Neuronal stem cell (in vitro differentiated cells): ENCODE data around the gene ARHGAP42.
A peak's percentile ranks its signal among the peaks of the same experiment; 100 is the strongest.

Experiments
- DNase-seq: peaks from one replicate; pipeline ENCODE4 v3.0.0-alpha.2; 2013; ENCODE audit warnings: low spot score
- H2AFZ ChIP-seq: one replicate; pipeline ENCODE4 v1.6.1; 2013; ENCODE audit warnings: mild to moderate bottlenecking, low read length, inconsistent platforms
- H2AK5ac ChIP-seq: 2 replicates; pipeline ENCODE4 v1.6.1; 2013; ENCODE audit warnings: low read depth, mild to moderate bottlenecking, inconsistent platforms, low read length, moderate library complexity, mixed read lengths
- H2BK120ac ChIP-seq: 2 replicates; pipeline ENCODE4 v1.6.1; 2013; ENCODE audit warnings: low read depth, mild to moderate bottlenecking, inconsistent platforms, low read length, moderate library complexity, mixed read lengths
- H2BK12ac ChIP-seq: one replicate; pipeline ENCODE4 v1.6.1; 2013; ENCODE audit warnings: low read length, inconsistent platforms
- H2BK15ac ChIP-seq: 2 replicates; pipeline ENCODE4 v1.6.1; 2013; ENCODE audit warnings: mild to moderate bottlenecking, low read length, inconsistent platforms, mixed read lengths
- H2BK5ac ChIP-seq: one replicate; pipeline ENCODE4 v1.6.1; 2013; ENCODE audit warnings: inconsistent platforms, mild to moderate bottlenecking, low read length, moderate library complexity
- H3K14ac ChIP-seq: one replicate; pipeline ENCODE4 v1.6.1; 2013; ENCODE audit warnings: low read length, inconsistent platforms
- H3K18ac ChIP-seq: 2 replicates; pipeline ENCODE4 v1.6.1; 2013; ENCODE audit warnings: low read length, inconsistent platforms
- H3K23ac ChIP-seq: 2 replicates; pipeline ENCODE4 v1.6.1; 2013; ENCODE audit warnings: low read depth, mild to moderate bottlenecking, mixed read lengths, low read length, inconsistent platforms; ENCODE audit not compliant: poor library complexity
- H3K27ac ChIP-seq: replicated peaks from 3 replicates; pipeline ENCODE4 v1.5.1; 2013; ENCODE audit warnings: low read length, inconsistent platforms
- H3K27me3 ChIP-seq, 3 experiments: 2 replicates each; pipeline ENCODE4 v1.6.1; 2013; ENCODE audit warnings: low read length in 3 of 3, mild to moderate bottlenecking in 2 of 3, inconsistent platforms in 1 of 3, low read depth in 1 of 3, mixed read lengths in 1 of 3, moderate library complexity in 1 of 3; ENCODE audit not compliant: control insufficient read depth in 3 of 3, insufficient read depth in 3 of 3
- H3K36me3 ChIP-seq, 2 donors: replicated peaks in 1 of 2; 2 replicates each; pipeline ENCODE4 v1.6.1; 2013; ENCODE audit warnings: low read length in 2 of 2; ENCODE audit not compliant: control insufficient read depth in 2 of 2, insufficient read depth in 2 of 2
- H3K4ac ChIP-seq: 2 replicates; pipeline ENCODE4 v1.6.1; 2013; ENCODE audit warnings: inconsistent platforms, mild to moderate bottlenecking, low read length, moderate library complexity
- H3K4me1 ChIP-seq, 2 donors: 1 replicate in 1 of 2; 2 replicates in 1 of 2; pipeline ENCODE4 v1.6.1; 2013; ENCODE audit warnings: low read length in 2 of 2, low read depth in 1 of 2; ENCODE audit not compliant: control insufficient read depth in 2 of 2, insufficient read depth in 1 of 2
- H3K4me2 ChIP-seq: one replicate; pipeline ENCODE4 v1.6.1; 2013; ENCODE audit warnings: mild to moderate bottlenecking, low read length, inconsistent platforms; ENCODE audit not compliant: insufficient read depth, poor library complexity, severe bottlenecking
- H3K4me3 ChIP-seq, 2 donors: 2 replicates each; pipeline ENCODE4 v1.5.1; 2013; ENCODE audit warnings: low read length in 2 of 2, mild to moderate bottlenecking in 2 of 2, inconsistent platforms in 1 of 2, moderate library complexity in 1 of 2
- H3K79me1 ChIP-seq: one replicate; pipeline ENCODE4 v1.6.1; 2013; ENCODE audit warnings: low read depth, mild to moderate bottlenecking, inconsistent platforms, low read length, moderate library complexity
- H3K9ac ChIP-seq: one replicate; pipeline ENCODE4 v1.6.1; 2013; ENCODE audit warnings: mild to moderate bottlenecking, low read depth, low read length, inconsistent platforms; ENCODE audit not compliant: poor library complexity
- H3K9me3 ChIP-seq, 2 donors: replicated peaks in 1 of 2; 2 replicates each; pipeline versions ENCODE3 to v1.6.1; 2013; ENCODE audit warnings: low read length in 2 of 2, mild to moderate bottlenecking in 2 of 2, inconsistent platforms in 1 of 2, low read depth in 1 of 2, mixed read lengths in 1 of 2, moderate library complexity in 1 of 2; ENCODE audit not compliant: control insufficient read depth in 2 of 2, insufficient read depth in 1 of 2
- H4K8ac ChIP-seq: one replicate; pipeline ENCODE4 v1.6.1; 2013; ENCODE audit warnings: low read depth, mild to moderate bottlenecking, inconsistent platforms, low read length, moderate library complexity
- H4K91ac ChIP-seq: one replicate; pipeline ENCODE4 v1.6.1; 2013; ENCODE audit warnings: low read length, low read depth, mild to moderate bottlenecking, inconsistent platforms; ENCODE audit not compliant: poor library complexity
- WGBS, 2 donors: extraction: QIAGEN DNeasy Blood & Tissue Kit; methylation state at CpG; one replicate each; pipeline ENCODE4 v1.1.7; 2013; ENCODE audit warnings: missing lambda C conversion rate in 2 of 2, mixed read lengths in 1 of 2; ENCODE audit not compliant: insufficient read length in 2 of 2, insufficient replicate concordance in 1 of 2; ENCODE audit errors: extremely low coverage in 2 of 2; 5-methylcytosine and 5-hydroxymethylcytosine counted together

Gene ARHGAP42

GRCh38 chr11:100817620-100818019 is 130.5 kb downstream of the ARHGAP42 start:
- Histone ChIP-seq H4K91ac (no peak overlapping the region), H3K23ac (no peak overlapping the region), H2BK5ac (no peak overlapping the region), H3K4ac (no peak overlapping the region), H3K4me2 (no peak overlapping the region), H3K27ac (no peak overlapping the region), H2AK5ac (no peak overlapping the region), H3K36me3 (no peaks in the 10 kb centered on the region), H2BK12ac (no peak overlapping the region), H3K18ac (no peak overlapping the region), H3K4me3 (no peak overlapping the region), H3K79me1 (no peaks in the 10 kb centered on the region), H2BK15ac (no peak overlapping the region), H2BK120ac (no peak overlapping the region), H3K4me1 (peaks cover 4 to 6% of the 10 kb centered on the region in 2 donors), H4K8ac (no peak overlapping the region), H3K14ac (no peak overlapping the region), H3K27me3 (no peaks in the 10 kb centered on the region), H2AFZ (no peak overlapping the region), H3K9me3 (no peaks in the 10 kb centered on the region), H3K9ac (no peak overlapping the region)
- no peak for DNase-seq
- WGBS, 2 donors = no CpG with 5 or more reads among the region's 2 CpGs

- Histone ChIP-seq H2BK5ac (no peak overlapping the region), H3K4ac (no peak overlapping the region), H2AFZ (no peak overlapping the region), H3K14ac (no peak overlapping the region), H4K8ac (no peak overlapping the region), H2AK5ac (no peak overlapping the region), H3K18ac (no peak overlapping the region), H3K23ac (no peak overlapping the region), H3K79me1 (no peaks in the 10 kb centered on the region), H3K27ac (peak overlapping the region; percentile 58), H3K4me3 (no peak overlapping the region), H3K36me3 (no peaks in the 10 kb centered on the region), H3K9ac (no peak overlapping the region), H2BK120ac (no peak overlapping the region), H2BK15ac (no peak overlapping the region), H3K4me1 (peaks cover 8 to 13% of the 10 kb centered on the region in 2 donors), H3K9me3 (no peaks in the 10 kb centered on the region), H4K91ac (no peak overlapping the region), H2BK12ac (no peak overlapping the region), H3K27me3 (no peaks in the 10 kb centered on the region), H3K4me2 (no peak overlapping the region)
- DNase-seq = no peak
- WGBS, 2 donors = no CpG with 5 or more reads among the region's 4 CpGs
Observed at GRCh38 chr11:100820621-100821020, 133.5 kb downstream of the ARHGAP42 start.

DNA sequence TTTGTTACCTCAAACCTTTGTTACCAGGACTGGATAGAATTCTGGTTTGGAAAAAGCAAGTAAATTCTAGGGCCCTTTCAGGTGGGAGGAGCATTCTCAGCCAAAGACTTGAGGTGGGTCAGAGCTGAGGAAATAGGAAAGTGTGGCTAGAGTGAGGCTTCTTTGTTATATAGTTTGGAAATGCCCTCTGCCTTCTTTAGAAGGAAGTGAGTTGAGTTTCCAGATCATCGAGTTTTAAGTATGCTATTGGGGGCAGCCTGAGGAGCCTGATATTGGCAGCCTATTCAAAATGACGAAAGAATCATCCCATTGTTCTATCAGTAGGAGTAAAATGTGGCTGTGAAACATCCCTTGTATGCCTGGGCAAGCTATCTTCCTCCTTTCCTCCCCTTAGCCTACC is 134.1 kb downstream of the ARHGAP42 start:
- peak overlapping the region; percentile 86 for H2AFZ ChIP-seq
- H3K14ac ChIP-seq = no peak overlapping the region
- no peak overlapping the region for H3K4ac ChIP-seq
- no peak overlapping the region for H3K4me2 ChIP-seq
- H4K8ac ChIP-seq = no peak overlapping the region
- H3K27ac ChIP-seq = peak overlapping the region; percentile 58
- no peak overlapping the region for H2BK5ac ChIP-seq
- H3K9ac ChIP-seq = no peak overlapping the region
- no peak overlapping the region for H3K4me3 ChIP-seq
- H3K4me1 ChIP-seq = peaks cover 11 to 15% of the 10 kb centered on the region in 2 donors
- no peak overlapping the region for H2BK120ac ChIP-seq
- WGBS, 2 donors = no CpG with 5 or more reads among the region's 2 CpGs
- H2AK5ac ChIP-seq = no peak overlapping the region
- DNase-seq = peak; percentile 30
- H4K91ac ChIP-seq = no peak overlapping the region
- no peak overlapping the region for H3K18ac ChIP-seq
- H2BK12ac ChIP-seq = no peak overlapping the region
- no peaks in the 10 kb centered on the region for H3K9me3 ChIP-seq
- H3K27me3 ChIP-seq = no peaks in the 10 kb centered on the region
- H3K23ac ChIP-seq = no peak overlapping the region
- no peak overlapping the region for H2BK15ac ChIP-seq
- no peaks in the 10 kb centered on the region for H3K79me1 ChIP-seq
- H3K36me3 ChIP-seq = no peaks in the 10 kb centered on the region

GRCh38 chr11:100823360-100823759 is 136.3 kb downstream of the ARHGAP42 start:
- no peak overlapping the region for H3K23ac ChIP-seq
- H4K8ac ChIP-seq = no peak overlapping the region
- peaks cover 14 to 19% of the 10 kb centered on the region in 2 donors for H3K4me1 ChIP-seq
- no peak overlapping the region for H2AFZ ChIP-seq
- no peak overlapping the region for H3K9ac ChIP-seq
- H3K4me3 ChIP-seq = no peak overlapping the region
- no peaks in the 10 kb centered on the region for H3K36me3 ChIP-seq
- H3K9me3 ChIP-seq = no peaks in the 10 kb centered on the region
- no peak overlapping the region for H4K91ac ChIP-seq
- no peak overlapping the region for H2AK5ac ChIP-seq
- no peaks in the 10 kb centered on the region for H3K79me1 ChIP-seq
- H2BK15ac ChIP-seq = no peak overlapping the region
- no peak for DNase-seq
- no peak overlapping the region for H2BK120ac ChIP-seq
- no CpG with 5 or more reads among the region's 1 CpG for WGBS, 2 donors
- H3K4ac ChIP-seq = no peak overlapping the region
- H3K18ac ChIP-seq = no peak overlapping the region
- no peak overlapping the region for H3K4me2 ChIP-seq
- no peak overlapping the region for H3K27ac ChIP-seq
- H3K14ac ChIP-seq = no peak overlapping the region
- no peak overlapping the region for H2BK12ac ChIP-seq
- no peaks in the 10 kb centered on the region for H3K27me3 ChIP-seq
- H2BK5ac ChIP-seq = no peak overlapping the region
